HTERT RPE-1 (cell line): ENCODE measurements around the gene RPS6KA4.

Experiments used
- in situ Hi-C: fragments of 300-500 bp; cut with MboI; formaldehyde crosslinking; loops from 4 replicates; pipeline ENCODE4 v1.14.3; 2020; ENCODE audit warnings: low sequenced_read_pairs

RPS6KA4 gene

GRCh38 chr11:64324692-64325469 lies 34.1 kb upstream of the RPS6KA4 start:
- in situ Hi-C loops, result no loop called here

- in situ Hi-C loops, result no loop called here
These were observed 31.6 kb upstream of the RPS6KA4 start for GRCh38 chr11:64327375-64327774.

DNA sequence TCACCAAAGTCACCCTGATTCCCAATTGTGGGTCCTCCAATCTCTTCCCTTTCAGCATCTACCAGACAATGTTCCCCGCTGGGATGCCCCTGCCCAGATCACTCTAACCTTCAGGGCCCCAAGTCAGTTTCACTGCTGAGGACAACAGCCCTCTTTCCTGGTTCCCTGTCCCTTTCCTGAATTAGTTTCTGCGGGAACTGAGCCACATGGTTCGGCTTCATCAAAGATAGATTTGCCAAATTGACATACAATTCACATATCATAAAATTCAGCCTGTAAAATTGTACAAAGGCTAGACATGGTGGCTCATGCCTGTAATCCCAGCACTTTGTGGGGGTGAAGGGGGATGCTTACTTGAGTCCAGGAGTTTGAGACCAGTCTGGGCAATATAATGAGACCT lies 31.0 kb upstream of the RPS6KA4 start:
- in situ Hi-C loops, result no loop called here

DNA sequence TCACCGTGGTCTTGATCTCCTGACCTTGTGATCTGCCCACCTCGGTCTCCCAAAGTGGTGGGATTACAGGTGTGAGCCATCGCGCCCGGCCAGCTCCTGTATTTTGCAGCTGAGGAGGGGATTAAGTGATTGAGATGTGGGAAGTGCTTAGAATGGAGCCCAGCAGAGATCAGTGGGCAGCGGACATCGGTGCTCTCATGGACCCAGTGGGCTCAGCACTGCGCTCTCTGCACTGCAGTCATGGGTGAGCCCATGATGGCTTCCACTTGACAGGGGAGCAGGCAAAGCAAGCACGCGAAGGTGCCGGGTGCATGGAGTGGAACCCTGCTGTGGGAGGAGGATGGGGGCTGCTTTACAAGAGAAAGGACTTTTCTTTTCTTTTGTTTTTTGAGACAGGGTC lies 28.1 kb upstream of the RPS6KA4 start:
- in situ Hi-C loops, result no loop called here

GRCh38 chr11:64331569-64332371 lies 27.2 kb upstream of the RPS6KA4 start:
- in situ Hi-C loops, result no loop called here

DNA sequence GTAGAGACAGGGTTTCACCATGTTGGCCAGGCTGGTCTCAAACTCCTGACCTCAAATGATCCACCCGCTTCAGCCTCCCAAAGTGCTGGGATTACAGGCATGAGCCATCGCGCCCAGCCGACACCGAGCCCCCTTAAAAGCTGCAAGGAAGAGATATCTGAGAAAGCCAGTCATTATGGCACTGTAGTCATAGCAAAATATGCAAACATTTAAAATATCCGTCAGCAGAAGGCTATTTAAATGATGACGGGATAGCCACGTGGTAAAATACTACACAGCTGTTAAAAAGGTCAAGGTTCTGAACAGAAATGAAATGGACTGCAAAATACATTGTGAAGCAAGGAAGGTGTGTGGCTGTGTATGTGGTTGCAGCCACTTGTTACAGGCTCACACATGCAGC lies 25.4 kb upstream of the RPS6KA4 start:
- in situ Hi-C loops, result no loop called here

- in situ Hi-C loops, result no loop called here
These were observed 23.9 kb upstream of the RPS6KA4 start for GRCh38 chr11:64334764-64335735.

GRCh38 chr11:64337538-64338249 lies 21.3 kb upstream of the RPS6KA4 start:
- in situ Hi-C loops, result no loop called here

- in situ Hi-C loops, result no loop called here
These were observed 20.2 kb upstream of the RPS6KA4 start for GRCh38 chr11:64338716-64339115.

DNA sequence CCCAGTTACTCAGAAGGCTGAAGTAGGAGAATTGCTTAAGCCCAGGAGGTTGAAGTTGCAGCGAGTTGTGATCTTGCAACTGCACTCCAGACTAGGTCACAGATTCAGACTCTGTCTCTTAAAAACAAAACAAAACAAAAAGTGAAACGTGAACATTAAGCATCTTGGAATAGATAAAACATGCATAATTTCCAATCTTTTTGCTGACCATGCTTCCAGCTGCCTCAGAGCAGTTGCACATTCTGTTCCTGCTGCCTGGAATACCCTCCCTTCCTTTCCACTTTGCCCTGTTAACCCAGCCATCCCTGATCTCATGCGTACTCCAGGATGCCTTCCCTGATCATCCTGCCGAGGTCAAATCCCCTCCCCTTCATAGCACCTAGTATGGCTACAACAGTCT lies 19.7 kb upstream of the RPS6KA4 start:
- in situ Hi-C loops, result no loop called here

GRCh38 chr11:64339754-64340408 lies 19.1 kb upstream of the RPS6KA4 start, which contains the start of gene CCDC88B:
Gene CCDC88B (plus strand): TSS chr11:64340204. CDS start chr11:64340267, 63 bp downstream.
- in situ Hi-C loops, result no loop called here

DNA sequence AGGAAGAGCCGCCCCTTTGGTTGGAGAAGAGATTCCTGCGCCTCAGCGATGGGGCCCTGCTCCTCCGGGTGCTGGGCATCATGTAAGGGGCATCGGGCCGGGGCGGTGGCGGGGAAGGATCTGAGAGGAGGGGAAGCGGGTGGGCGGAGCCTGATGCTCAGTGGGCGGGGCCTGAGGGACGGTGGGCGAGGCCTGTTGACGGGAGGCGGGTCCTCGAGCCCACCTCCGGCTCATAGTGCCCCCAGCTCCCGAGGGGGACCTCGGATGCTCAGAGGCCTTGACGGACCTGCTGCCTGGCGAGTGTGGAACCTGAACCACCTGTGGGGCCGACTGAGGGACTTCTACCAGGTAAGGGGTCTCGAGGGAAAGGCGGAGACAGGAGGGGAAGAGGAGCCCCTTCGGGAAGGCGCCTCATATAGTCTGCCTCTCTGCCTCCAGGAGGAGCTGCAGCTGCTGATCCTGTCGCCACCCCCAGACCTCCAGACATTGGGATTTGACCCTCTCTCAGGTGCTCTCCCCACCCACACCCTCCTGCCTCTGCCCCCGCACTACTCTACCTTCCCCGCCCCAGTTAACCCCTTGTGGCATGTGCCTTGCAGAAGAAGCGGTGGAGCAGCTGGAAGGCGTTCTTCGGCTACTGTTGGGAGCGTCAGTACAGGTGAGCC lies 18.2 kb upstream of the RPS6KA4 start:
- in situ Hi-C loops, result no loop called here

DNA sequence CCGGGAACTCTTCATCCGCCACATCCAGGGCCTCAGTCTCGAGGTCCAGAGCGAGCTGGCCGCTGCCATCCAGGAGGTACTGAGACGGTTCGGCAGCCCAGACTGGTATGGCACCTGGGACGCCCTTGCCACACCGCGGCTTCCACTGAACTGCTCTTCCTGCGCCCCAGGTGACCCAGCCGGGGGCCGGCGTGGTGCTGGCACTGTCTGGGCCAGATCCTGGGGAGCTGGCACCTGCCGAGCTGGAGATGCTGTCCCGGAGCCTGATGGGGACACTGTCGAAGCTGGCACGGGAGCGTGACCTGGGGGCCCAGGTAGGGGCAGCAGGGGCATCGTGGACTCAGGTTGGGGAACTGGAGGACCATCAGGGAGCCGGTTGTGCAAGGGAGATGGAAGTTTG lies 17.5 kb upstream of the RPS6KA4 start:
- in situ Hi-C loops, result no loop called here

- in situ Hi-C loops, result no loop called here
These were observed 16.8 kb upstream of the RPS6KA4 start for GRCh38 chr11:64341851-64342791.

- in situ Hi-C loops, result no loop called here
These were observed 15.9 kb upstream of the RPS6KA4 start for GRCh38 chr11:64342869-64343745.

- in situ Hi-C loops, result no loop called here
These were observed 15.0 kb upstream of the RPS6KA4 start for GRCh38 chr11:64343767-64344559.
